ENCODE measurements around the gene SLC16A13. TPM values are rescaled to one million over a fixed set of nuclear protein-coding genes. Genes with fewer than 3 reads are reported as not detected.

The SLC16A13 gene
- polyA plus RNA-seq, 1 experiment: 2.8 TPM

GRCh38 chr17:7056386-7056785 lies 20.6 kb downstream of the SLC16A13 start:
- CTCF ChIA-PET: interaction anchor here (1.1 to 2.7 kb wide), 2 partner anchors 121 to 240 kb away, joined by 4 to 10 read pairs; no protein-coding TSS in a partner anchor
- H3K27me3 ChIP-seq (ENCODE audit: control insufficient read depth, insufficient read depth, low read length): peaks cover 7% of the 10 kb centered on the region; the same call in 1 of the 2 replicates
- peak; percentile 4 for DNase-seq (ENCODE audit: low read depth)
- POLR2A ChIA-PET: no interaction called here
- no peak overlapping the region for H3K4me3 ChIP-seq (ENCODE audit: low read depth, low read length)
- H3K36me3 ChIP-seq (ENCODE audit: control insufficient read depth, insufficient read depth, low read length): no peaks in the 10 kb centered on the region
- no peak for TF ChIP-seq CTCF (IDR thresholded peaks at IDR 0.05; ENCODE audit: insufficient read depth, low read depth, low read length)

GRCh38 chr17:7058831-7059447 lies 23.1 kb downstream of the SLC16A13 start:
- no peaks in the 10 kb centered on the region for H3K36me3 ChIP-seq (ENCODE audit: control insufficient read depth, insufficient read depth, low read length)
- no peak overlapping the region for H3K4me3 ChIP-seq (ENCODE audit: low read depth, low read length)
- H3K27me3 ChIP-seq (ENCODE audit: control insufficient read depth, insufficient read depth, low read length): peaks cover 5% of the 10 kb centered on the region; the same call in 1 of the 2 replicates
- CTCF ChIA-PET: interaction anchor here (1.2 kb wide), 1 partner anchor 78 kb away, joined by 3 read pairs; no protein-coding TSS in a partner anchor
- no peak for TF ChIP-seq CTCF (IDR thresholded peaks at IDR 0.05; ENCODE audit: insufficient read depth, low read depth, low read length)
- DNase-seq (ENCODE audit: low read depth): no peak
- POLR2A ChIA-PET: no interaction called here

GRCh38 chr17:7060165-7060891 lies 24.5 kb downstream of the SLC16A13 start:
- Histone ChIP-seq H3K4me3 (ENCODE audit: low read depth, low read length) (no peak overlapping the region), H3K36me3 (ENCODE audit: control insufficient read depth, insufficient read depth, low read length) (no peaks in the 10 kb centered on the region), H3K27me3 (ENCODE audit: control insufficient read depth, insufficient read depth, low read length) (peaks cover 4% of the 10 kb centered on the region; the same call in 1 of the 2 replicates)
- ChIA-PET CTCF (interaction anchor here (0.7 kb wide), 1 partner anchor 15 kb away, joined by 3 read pairs; no protein-coding TSS in a partner anchor), POLR2A (no interaction called here)
- DNase-seq (ENCODE audit: low read depth): no peak
- no peak for TF ChIP-seq CTCF (IDR thresholded peaks at IDR 0.05; ENCODE audit: insufficient read depth, low read depth, low read length)

- no peak overlapping the region for H3K4me3 ChIP-seq (ENCODE audit: low read depth, low read length)
- peaks cover 4% of the 10 kb centered on the region; the same call in 1 of the 2 replicates for H3K27me3 ChIP-seq (ENCODE audit: control insufficient read depth, insufficient read depth, low read length)
- POLR2A ChIA-PET: no interaction called here
- TF ChIP-seq CTCF (IDR thresholded peaks at IDR 0.05; ENCODE audit: insufficient read depth, low read depth, low read length): no peak
- DNase-seq (ENCODE audit: low read depth): no peak
- H3K36me3 ChIP-seq (ENCODE audit: control insufficient read depth, insufficient read depth, low read length): no peaks in the 10 kb centered on the region
- CTCF ChIA-PET: interaction anchor here (0.6 to 3.1 kb wide), 5 partner anchors 11 to 1258 kb away, joined by 3 to 9 read pairs (median 7); no protein-coding TSS in a partner anchor
Measured at GRCh38 chr17:7063518-7064094, 27.8 kb downstream of the SLC16A13 start.

- Histone ChIP-seq H3K27me3 (ENCODE audit: control insufficient read depth, insufficient read depth, low read length) (peaks cover 4% of the 10 kb centered on the region; the same call in 1 of the 2 replicates), H3K36me3 (ENCODE audit: control insufficient read depth, insufficient read depth, low read length) (no peaks in the 10 kb centered on the region), H3K4me3 (ENCODE audit: low read depth, low read length) (no peak overlapping the region)
- no peak for DNase-seq (ENCODE audit: low read depth)
- ChIA-PET CTCF (interaction anchor here (1.3 to 3.1 kb wide), 5 partner anchors 12 to 73 kb away, joined by 4 to 9 read pairs (median 7); no protein-coding TSS in a partner anchor), POLR2A (no interaction called here)
- TF ChIP-seq CTCF (IDR thresholded peaks at IDR 0.05; ENCODE audit: insufficient read depth, low read depth, low read length): no peak
Measured at GRCh38 chr17:7064261-7064660, 28.4 kb downstream of the SLC16A13 start.
